H9 (cell line): ENCODE results near the gene GATA2. TPM values are rescaled to one million over a fixed set of nuclear protein-coding genes. Genes with fewer than 3 reads are reported as not detected.
A peak's percentile ranks its signal among the peaks of the same experiment; 100 is the strongest.

Experiments used
- DNase-seq: peaks from one replicate; pipeline ENCODE4 v3.0.0-alpha.2; 2017
- H2AFZ ChIP-seq: one replicate; pipeline ENCODE4 v1.6.1; 2013; ENCODE audit warnings: mild to moderate bottlenecking, low read length, control low read depth, moderate library complexity
- H2AK5ac ChIP-seq: 2 replicates; pipeline ENCODE4 v1.6.1; 2013; ENCODE audit warnings: low read length, control low read depth, mixed read lengths; ENCODE audit not compliant: insufficient read length
- H2BK120ac ChIP-seq: one replicate; pipeline ENCODE4 v1.6.1; 2013; ENCODE audit warnings: low read depth, mild to moderate bottlenecking, low read length, control low read depth, inconsistent platforms; ENCODE audit not compliant: poor library complexity, severe bottlenecking
- H2BK12ac ChIP-seq: 2 replicates; pipeline ENCODE4 v1.6.1; 2013; ENCODE audit warnings: low read length, control low read depth, mixed read lengths, low read depth; ENCODE audit not compliant: insufficient read length
- H2BK15ac ChIP-seq: 2 replicates; pipeline ENCODE4 v1.6.1; 2013; ENCODE audit warnings: low read depth, low read length, control low read depth
- H2BK20ac ChIP-seq: one replicate; pipeline ENCODE4 v1.6.1; 2013; ENCODE audit warnings: low read depth, mild to moderate bottlenecking, low read length, control low read depth, inconsistent platforms; ENCODE audit not compliant: poor library complexity, severe bottlenecking
- H2BK5ac ChIP-seq: 2 replicates; pipeline ENCODE4 v1.6.1; 2013; ENCODE audit warnings: low read length, control low read depth, mixed read lengths; ENCODE audit not compliant: insufficient read length
- H3K14ac ChIP-seq: 2 replicates; pipeline ENCODE4 v1.6.1; 2013; ENCODE audit warnings: low read length, control low read depth; ENCODE audit not compliant: insufficient read depth
- H3K18ac ChIP-seq: 2 replicates; pipeline ENCODE4 v1.6.1; 2013; ENCODE audit warnings: low read depth, mild to moderate bottlenecking, mixed read lengths, low read length, control low read depth; ENCODE audit not compliant: insufficient read length
- H3K23ac ChIP-seq: 2 replicates; pipeline ENCODE4 v1.6.1; 2013; ENCODE audit warnings: low read length, control low read depth, mixed read lengths, low read depth; ENCODE audit not compliant: insufficient read length
- H3K23me2 ChIP-seq: 2 replicates; pipeline ENCODE4 v1.6.1; 2013; ENCODE audit warnings: low read depth, mild to moderate bottlenecking, mixed read lengths, low read length, control low read depth; ENCODE audit not compliant: insufficient read length, poor library complexity, severe bottlenecking
- H3K27ac ChIP-seq: 2 replicates; pipeline ENCODE4 v1.5.1; 2013; ENCODE audit warnings: low read length, control low read depth, mixed read lengths, low read depth; ENCODE audit not compliant: insufficient read length
- H3K27me3 ChIP-seq: 2 replicates; pipeline ENCODE4 v1.6.1; 2013; ENCODE audit warnings: low read length, control low read depth, inconsistent platforms; ENCODE audit not compliant: insufficient read depth
- H3K4ac ChIP-seq: 2 replicates; pipeline ENCODE4 v1.6.1; 2013; ENCODE audit warnings: low read depth, mild to moderate bottlenecking, control low read depth, inconsistent platforms, low read length, moderate library complexity
- H3K4me1 ChIP-seq: 2 replicates; pipeline ENCODE4 v1.6.1; 2013; ENCODE audit warnings: low read length, control low read depth, inconsistent platforms; ENCODE audit not compliant: insufficient read depth
- H3K4me2 ChIP-seq: 2 replicates; pipeline ENCODE4 v1.6.1; 2013; ENCODE audit warnings: low read length, control low read depth, mixed read lengths; ENCODE audit not compliant: insufficient read length, insufficient read depth
- H3K56ac ChIP-seq: 2 replicates; pipeline ENCODE4 v1.6.1; 2013; ENCODE audit warnings: low read depth, mild to moderate bottlenecking, mixed read lengths, low read length, control low read depth; ENCODE audit not compliant: insufficient read length
- H3K79me1 ChIP-seq: 2 replicates; pipeline ENCODE4 v1.6.1; 2013; ENCODE audit warnings: low read depth, mild to moderate bottlenecking, moderate library complexity, low read length, control low read depth, inconsistent platforms; ENCODE audit not compliant: insufficient read depth, poor library complexity, severe bottlenecking
- H3K79me2 ChIP-seq: 2 replicates; pipeline ENCODE4 v1.6.1; 2013; ENCODE audit warnings: low read length, control low read depth, inconsistent platforms; ENCODE audit not compliant: insufficient read depth
- H3K9ac ChIP-seq: 2 replicates; pipeline ENCODE4 v1.6.1; 2013; ENCODE audit warnings: low read length, control low read depth, mixed read lengths; ENCODE audit not compliant: insufficient read length; ENCODE audit errors: extremely low read depth
- H3K9me3 ChIP-seq: one replicate; pipeline ENCODE4 v1.6.1; 2013; ENCODE audit warnings: low read depth, low read length, inconsistent platforms; ENCODE audit not compliant: control insufficient read depth
- H3T11ph ChIP-seq: one replicate; pipeline ENCODE4 v1.6.1; 2013; ENCODE audit warnings: mild to moderate bottlenecking, low read length, control low read depth, inconsistent platforms
- H4K20me1 ChIP-seq: one replicate; pipeline ENCODE4 v1.6.1; 2013; ENCODE audit not compliant: control insufficient read depth, insufficient read length, insufficient read depth
- H4K5ac ChIP-seq: 2 replicates; pipeline ENCODE4 v1.6.1; 2013; ENCODE audit warnings: low read depth, mild to moderate bottlenecking, mixed read lengths, low read length, control low read depth; ENCODE audit not compliant: insufficient read length
- H4K8ac ChIP-seq: replicated peaks from 2 replicates; pipeline ENCODE4 v1.6.1; 2013; ENCODE audit warnings: low read length, control low read depth, mixed read lengths, low read depth; ENCODE audit not compliant: insufficient read length
- H4K91ac ChIP-seq: 2 replicates; pipeline ENCODE4 v1.6.1; 2013; ENCODE audit warnings: low read depth, mild to moderate bottlenecking, moderate library complexity, mixed read lengths, low read length, control low read depth; ENCODE audit not compliant: insufficient read length
- H3K27ac Mint-ChIP-seq, 3 experiments: 2 replicates in 2 of 3; 3 replicates in 1 of 3; pipeline ENCODE4 v1.8.0; 2020 to 2021; ENCODE audit warnings: mixed read lengths in 3 of 3, mild to moderate bottlenecking in 1 of 3, moderate library complexity in 1 of 3
- H3K27me3 Mint-ChIP-seq: 2 replicates; pipeline ENCODE4 v1.8.0; 2021; ENCODE audit warnings: low read depth, mild to moderate bottlenecking, moderate library complexity, mixed read lengths
- H3K36me3 Mint-ChIP-seq, 3 experiments: 2 replicates in 2 of 3; 3 replicates in 1 of 3; pipeline ENCODE4 v1.8.0; 2020 to 2021; ENCODE audit warnings: low read depth in 3 of 3, mixed read lengths in 3 of 3; ENCODE audit not compliant: insufficient read depth in 1 of 3
- H3K4me1 Mint-ChIP-seq, 2 experiments: 2 replicates each; pipeline ENCODE4 v1.8.0; 2020; ENCODE audit warnings: mixed read lengths in 2 of 2
- H3K4me3 Mint-ChIP-seq, 2 experiments: 2 replicates in 1 of 2; 3 replicates in 1 of 2; pipeline ENCODE4 v1.8.0; 2020 to 2021; ENCODE audit warnings: mild to moderate bottlenecking in 2 of 2, mixed read lengths in 2 of 2, moderate library complexity in 1 of 2
- H3K9me3 Mint-ChIP-seq, 2 experiments: 2 replicates in 1 of 2; 3 replicates in 1 of 2; pipeline ENCODE4 v1.8.0; 2020; ENCODE audit warnings: mild to moderate bottlenecking in 2 of 2, mixed read lengths in 2 of 2, moderate library complexity in 1 of 2
- WGBS: extraction: QIAGEN DNeasy Blood & Tissue Kit; methylation state at CpG from one replicate; pipeline ENCODE4 v1.1.7; 2013; ENCODE audit warnings: missing lambda C conversion rate, low lambda C conversion rate, mixed read lengths; ENCODE audit not compliant: insufficient read length; ENCODE audit errors: extremely low coverage; 5-methylcytosine and 5-hydroxymethylcytosine counted together
- total RNA-seq: library from RNA; stranded (reverse); gene quantifications from 2 replicates; pipeline ENCODE4 v1.2.1, GENCODE V29; 2021
- TF ChIP-seq, protein P1 (sequence below): fragments of 200-600 bp; sonication (generic); conservative IDR thresholded peaks from 3 replicates; pipeline ENCODE4 v1.8.0; 2021; ENCODE audit warnings: antibody characterized with exemption, mild to moderate bottlenecking

GATA2 gene
- total RNA-seq, 1 experiment from 2014 or later, result 1.9 TPM

DNA sequence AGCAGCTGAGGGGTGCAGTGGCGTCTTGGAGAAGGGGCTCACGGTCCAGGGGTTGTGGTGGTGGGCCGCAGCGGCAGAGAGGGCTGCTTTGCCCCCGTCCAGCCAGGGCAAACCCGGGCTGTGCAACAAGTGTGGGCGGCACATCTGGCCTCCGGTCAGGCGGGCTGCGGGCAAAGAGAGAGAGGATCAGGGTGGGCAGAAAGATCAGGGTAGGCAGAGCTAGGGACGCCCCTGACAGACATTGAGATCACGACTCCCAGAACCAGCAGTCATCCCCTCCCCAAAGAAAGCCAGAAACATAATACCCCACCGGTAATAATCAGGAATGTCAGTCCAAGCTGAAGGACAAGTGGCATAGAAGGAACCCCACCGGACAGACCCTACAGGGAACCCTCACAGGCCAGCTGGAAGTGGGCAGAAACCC, 6.8 kb downstream of the GATA2 start:
- Mint-ChIP-seq H3K36me3 (peaks cover 0 to 2% (median 0%) of the 10 kb centered on the region in 3 experiments; a peak in 2 of 7 replicates), H3K4me3 (peak overlapping the region; percentile 58 to 81), H3K27me3 (peaks cover 99% of the 10 kb centered on the region), H3K4me1 (peaks cover 52 to 73% of the 10 kb centered on the region in 2 experiments), H3K27ac (peak overlapping the region in 1 of 3 experiments; percentile 74; a peak in 1 of 7 replicates), H3K9me3 (peaks cover 2 to 3% of the 10 kb centered on the region in 2 experiments; a peak in 2 of 5 replicates)
- DNase-seq, result no peak
- H3K9me3 ChIP-seq, result no peaks in the 10 kb centered on the region
- WGBS, result no CpG with 5 or more reads among the region's 14 CpGs
- no peak overlapping the region for H3T11ph ChIP-seq
- H2BK15ac ChIP-seq, result no peak overlapping the region
- H4K8ac ChIP-seq, result no peak overlapping the region
- no peak overlapping the region for H4K91ac ChIP-seq
- TF ChIP-seq, protein P1, sequence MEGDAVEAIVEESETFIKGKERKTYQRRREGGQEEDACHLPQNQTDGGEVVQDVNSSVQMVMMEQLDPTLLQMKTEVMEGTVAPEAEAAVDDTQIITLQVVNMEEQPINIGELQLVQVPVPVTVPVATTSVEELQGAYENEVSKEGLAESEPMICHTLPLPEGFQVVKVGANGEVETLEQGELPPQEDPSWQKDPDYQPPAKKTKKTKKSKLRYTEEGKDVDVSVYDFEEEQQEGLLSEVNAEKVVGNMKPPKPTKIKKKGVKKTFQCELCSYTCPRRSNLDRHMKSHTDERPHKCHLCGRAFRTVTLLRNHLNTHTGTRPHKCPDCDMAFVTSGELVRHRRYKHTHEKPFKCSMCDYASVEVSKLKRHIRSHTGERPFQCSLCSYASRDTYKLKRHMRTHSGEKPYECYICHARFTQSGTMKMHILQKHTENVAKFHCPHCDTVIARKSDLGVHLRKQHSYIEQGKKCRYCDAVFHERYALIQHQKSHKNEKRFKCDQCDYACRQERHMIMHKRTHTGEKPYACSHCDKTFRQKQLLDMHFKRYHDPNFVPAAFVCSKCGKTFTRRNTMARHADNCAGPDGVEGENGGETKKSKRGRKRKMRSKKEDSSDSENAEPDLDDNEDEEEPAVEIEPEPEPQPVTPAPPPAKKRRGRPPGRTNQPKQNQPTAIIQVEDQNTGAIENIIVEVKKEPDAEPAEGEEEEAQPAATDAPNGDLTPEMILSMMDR, result no peak
- H4K20me1 ChIP-seq, result peaks cover 7% of the 10 kb centered on the region
- no peak overlapping the region for H2BK120ac ChIP-seq
- peaks cover 2% of the 10 kb centered on the region; the same call in 1 of the 2 replicates for H3K4me1 ChIP-seq
- no peak overlapping the region for H3K56ac ChIP-seq
- no peak overlapping the region for H2BK12ac ChIP-seq
- no peak overlapping the region for H3K4ac ChIP-seq
- H3K79me1 ChIP-seq, result no peaks in the 10 kb centered on the region
- H2AFZ ChIP-seq, result no peak overlapping the region
- no peak overlapping the region for H2BK20ac ChIP-seq
- H2AK5ac ChIP-seq, result no peak overlapping the region
- H3K9ac ChIP-seq, result no peak overlapping the region
- no peak overlapping the region for H3K18ac ChIP-seq
- H3K23ac ChIP-seq, result no peak overlapping the region
- H4K5ac ChIP-seq, result no peak overlapping the region
- H3K4me2 ChIP-seq, result peak overlapping the region; percentile 35
- H3K27ac ChIP-seq, result no peak overlapping the region
- H3K79me2 ChIP-seq, result no peaks in the 10 kb centered on the region
- H2BK5ac ChIP-seq, result no peak overlapping the region
- peaks cover 25% of the 10 kb centered on the region for H3K23me2 ChIP-seq
- no peak overlapping the region for H3K14ac ChIP-seq
- H3K27me3 ChIP-seq, result peaks cover 88% of the 10 kb centered on the region
